GM12891 (cell line): ENCODE data around the gene CNBP.

Experiments used
- POLR2A ChIP-seq: IDR thresholded peaks from 2 replicates; pipeline ENCODE4 v1.6.1; 2011; ENCODE audit warnings: low read depth, low read length, control low read depth
- POLR2AphosphoS5 ChIP-seq: IDR thresholded peaks from 2 replicates; pipeline ENCODE4 v1.6.1; 2011; ENCODE audit warnings: low read depth, low read length, control low read depth
- TAF1 ChIP-seq: IDR thresholded peaks from 2 replicates; pipeline ENCODE4 v1.6.1; 2011; ENCODE audit warnings: low read depth, low read length, control low read depth

DNA sequence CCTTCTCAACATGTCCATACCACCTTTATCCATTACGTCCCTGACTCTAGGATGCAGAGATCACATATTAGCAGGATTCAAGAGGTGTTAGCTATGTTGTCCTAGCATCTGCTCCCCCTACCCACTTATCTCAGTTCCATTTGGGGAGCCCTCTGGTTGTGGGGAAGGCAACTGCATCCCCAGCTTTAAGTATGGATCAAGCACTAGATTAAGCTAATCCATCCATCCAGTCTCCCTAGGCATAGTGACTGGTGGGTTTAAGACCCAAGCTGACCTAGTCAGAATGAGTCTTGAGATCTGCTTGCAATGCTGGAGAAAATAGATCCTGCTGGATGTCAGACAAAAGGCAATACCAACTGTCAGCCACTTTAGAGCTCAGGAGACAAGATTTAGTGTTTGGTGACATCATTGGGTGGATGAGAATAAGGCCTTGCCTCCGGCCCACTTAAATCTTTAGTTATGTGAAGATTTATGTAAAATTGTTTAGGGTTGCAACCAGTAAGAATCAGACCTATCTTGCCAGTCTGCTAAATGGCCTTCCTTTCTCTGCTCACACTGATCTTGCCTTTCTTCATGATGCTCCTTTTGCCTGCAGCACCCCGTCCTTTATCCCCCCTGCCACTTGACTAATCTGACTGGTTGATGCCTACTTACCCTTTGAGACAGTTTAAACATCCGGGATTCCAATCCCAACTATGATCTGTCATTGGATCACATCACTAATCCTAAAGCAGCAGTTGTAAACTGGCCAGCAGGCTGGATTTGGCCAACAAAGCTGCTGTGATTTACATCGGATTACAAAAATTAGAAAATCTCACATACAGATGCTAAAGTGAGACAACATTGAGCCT, 20.7 kb downstream of the CNBP start:
- TF ChIP-seq POLR2A (0 out of 2 replicates have a peak, but pooled peaks have one; percentile 1), POLR2AphosphoS5 (no peak), TAF1 (no peak)
